ENCODE data around the gene KDM6B. TPM values are rescaled to one million over a fixed set of nuclear protein-coding genes. Genes with fewer than 3 reads are reported as not detected.

The KDM6B gene
- total and polyA plus RNA-seq, 4 donors: 2.5 to 11.5 (median 3.3) TPM

DNA sequence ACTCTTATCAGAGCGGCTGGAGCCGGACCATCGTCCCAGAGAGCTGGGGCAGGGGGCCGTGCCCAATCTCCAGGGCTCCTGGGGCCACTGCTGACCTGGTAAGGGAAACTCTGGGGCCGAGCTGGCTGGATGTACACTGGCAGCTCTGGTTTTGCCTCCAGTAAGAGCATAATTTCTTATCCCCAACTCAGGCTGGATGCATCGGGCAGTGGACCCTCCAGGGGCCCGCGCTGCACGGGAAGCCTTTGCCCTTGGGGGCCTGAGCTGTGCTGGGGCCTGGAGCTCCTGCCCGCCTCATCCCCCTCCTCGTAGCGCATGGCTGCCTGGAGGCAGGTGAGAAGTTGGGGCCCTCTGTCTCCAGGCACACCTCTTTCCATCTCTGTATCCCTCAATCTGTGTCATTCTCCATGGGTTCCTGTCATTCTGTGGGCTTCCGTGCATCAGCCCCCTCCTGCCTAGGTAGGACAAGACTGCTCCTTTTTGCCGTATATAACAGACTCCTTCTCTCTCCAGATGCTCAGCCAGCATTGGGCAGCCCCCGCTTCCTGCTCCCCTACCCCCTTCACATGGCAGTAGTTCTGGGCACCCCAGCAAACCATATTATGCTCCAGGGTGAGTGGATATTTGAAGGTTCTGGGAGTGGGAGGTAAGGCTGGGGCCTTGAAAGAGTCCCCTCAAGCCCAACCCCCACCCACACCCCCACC is 11.5 kb downstream of the KDM6B start (continued):
- TF ChIP-seq, protein P1, sequence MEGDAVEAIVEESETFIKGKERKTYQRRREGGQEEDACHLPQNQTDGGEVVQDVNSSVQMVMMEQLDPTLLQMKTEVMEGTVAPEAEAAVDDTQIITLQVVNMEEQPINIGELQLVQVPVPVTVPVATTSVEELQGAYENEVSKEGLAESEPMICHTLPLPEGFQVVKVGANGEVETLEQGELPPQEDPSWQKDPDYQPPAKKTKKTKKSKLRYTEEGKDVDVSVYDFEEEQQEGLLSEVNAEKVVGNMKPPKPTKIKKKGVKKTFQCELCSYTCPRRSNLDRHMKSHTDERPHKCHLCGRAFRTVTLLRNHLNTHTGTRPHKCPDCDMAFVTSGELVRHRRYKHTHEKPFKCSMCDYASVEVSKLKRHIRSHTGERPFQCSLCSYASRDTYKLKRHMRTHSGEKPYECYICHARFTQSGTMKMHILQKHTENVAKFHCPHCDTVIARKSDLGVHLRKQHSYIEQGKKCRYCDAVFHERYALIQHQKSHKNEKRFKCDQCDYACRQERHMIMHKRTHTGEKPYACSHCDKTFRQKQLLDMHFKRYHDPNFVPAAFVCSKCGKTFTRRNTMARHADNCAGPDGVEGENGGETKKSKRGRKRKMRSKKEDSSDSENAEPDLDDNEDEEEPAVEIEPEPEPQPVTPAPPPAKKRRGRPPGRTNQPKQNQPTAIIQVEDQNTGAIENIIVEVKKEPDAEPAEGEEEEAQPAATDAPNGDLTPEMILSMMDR (IDR thresholded peaks at IDR 0.05; ENCODE audit: low read depth, low read length, missing input control): no peak
- no peak for TF ChIP-seq TAF1 (conservative IDR thresholded peaks at IDR 0.05)
- no peak for TF ChIP-seq EGR1 (IDR thresholded peaks at IDR 0.05; ENCODE audit: low read depth in 2 of 2)
- TF ChIP-seq YY1 (IDR thresholded peaks at IDR 0.05): no peak
- TF ChIP-seq GABPA (IDR thresholded peaks at IDR 0.05 in 1 of 2, conservative IDR thresholded peaks at IDR 0.05 in 1 of 2): no peak
- no peak for TF ChIP-seq RXRA (IDR thresholded peaks at IDR 0.05)
- no peak for TF ChIP-seq JUND (IDR thresholded peaks at IDR 0.05)
- TF ChIP-seq RAD21 (IDR thresholded peaks at IDR 0.05): no peak

DNA sequence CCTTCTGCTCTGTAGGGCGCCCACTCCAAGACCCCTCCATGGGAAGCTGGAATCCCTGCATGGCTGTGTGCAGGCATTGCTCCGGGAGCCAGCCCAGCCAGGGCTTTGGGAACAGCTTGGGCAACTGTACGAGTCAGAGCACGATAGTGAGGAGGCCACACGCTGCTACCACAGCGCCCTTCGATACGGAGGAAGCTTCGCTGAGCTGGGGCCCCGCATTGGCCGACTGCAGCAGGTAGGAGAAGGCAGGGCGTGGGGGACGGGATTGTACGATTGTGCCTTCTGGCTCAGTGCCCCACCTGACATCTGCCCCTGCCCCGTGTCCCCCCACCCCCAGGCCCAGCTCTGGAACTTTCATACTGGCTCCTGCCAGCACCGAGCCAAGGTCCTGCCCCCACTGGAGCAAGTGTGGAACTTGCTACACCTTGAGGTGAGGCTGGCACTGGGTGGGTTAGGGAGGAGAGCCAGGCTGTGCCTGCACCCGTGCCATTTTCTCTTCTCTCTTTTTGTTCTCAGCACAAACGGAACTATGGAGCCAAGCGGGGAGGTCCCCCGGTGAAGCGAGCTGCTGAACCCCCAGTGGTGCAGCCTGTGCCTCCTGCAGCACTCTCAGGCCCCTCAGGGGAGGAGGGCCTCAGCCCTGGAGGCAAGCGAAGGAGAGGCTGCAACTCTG is 12.2 kb downstream of the KDM6B start:
- WGBS: 89% methylated on average over 22 of the region's 22 CpGs
- no peaks in the 10 kb centered on the region for H3K27me3 ChIP-seq (ENCODE audit: control insufficient read depth in 4 of 4, insufficient read depth in 4 of 4, low read length in 3 of 4)
- peaks cover 13 to 40% (median 20%) of the 10 kb centered on the region in 4 donors for H3K36me3 ChIP-seq (ENCODE audit: control insufficient read depth in 4 of 4, insufficient read depth in 3 of 4, low read depth in 1 of 4, low read length in 3 of 4)
- H3K27ac ChIP-seq (ENCODE audit: low read depth in 1 of 2, low read length in 2 of 2): no peak overlapping the region
- H3K9me3 ChIP-seq (ENCODE audit: control insufficient read depth in 4 of 4, low read length in 3 of 4): no peaks in the 10 kb centered on the region
- no peak overlapping the region for H3K9ac ChIP-seq (ENCODE audit: low read depth in 1 of 2, low read length in 2 of 2)
- TF ChIP-seq JUND (IDR thresholded peaks at IDR 0.05) (no peak), GABPA (IDR thresholded peaks at IDR 0.05 in 1 of 2, conservative IDR thresholded peaks at IDR 0.05 in 1 of 2) (no peak), RXRA (IDR thresholded peaks at IDR 0.05) (no peak), TAF1 (conservative IDR thresholded peaks at IDR 0.05) (no peak), EGR1 (IDR thresholded peaks at IDR 0.05; ENCODE audit: low read depth in 2 of 2) (no peak), FOXA1 (IDR thresholded peaks at IDR 0.05) (no peak), RAD21 (IDR thresholded peaks at IDR 0.05) (no peak), SP1 (IDR thresholded peaks at IDR 0.05) (no peak), HNF4G (IDR thresholded peaks at IDR 0.05) (no peak), HNF4A (conservative IDR thresholded peaks at IDR 0.05) (no peak), NR2F2 (IDR thresholded peaks at IDR 0.05) (no peak)
- TF ChIP-seq, protein P2, sequence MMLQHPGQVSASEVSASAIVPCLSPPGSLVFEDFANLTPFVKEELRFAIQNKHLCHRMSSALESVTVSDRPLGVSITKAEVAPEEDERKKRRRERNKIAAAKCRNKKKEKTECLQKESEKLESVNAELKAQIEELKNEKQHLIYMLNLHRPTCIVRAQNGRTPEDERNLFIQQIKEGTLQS (IDR thresholded peaks at IDR 0.05): no peak
- TF ChIP-seq, protein P3, sequence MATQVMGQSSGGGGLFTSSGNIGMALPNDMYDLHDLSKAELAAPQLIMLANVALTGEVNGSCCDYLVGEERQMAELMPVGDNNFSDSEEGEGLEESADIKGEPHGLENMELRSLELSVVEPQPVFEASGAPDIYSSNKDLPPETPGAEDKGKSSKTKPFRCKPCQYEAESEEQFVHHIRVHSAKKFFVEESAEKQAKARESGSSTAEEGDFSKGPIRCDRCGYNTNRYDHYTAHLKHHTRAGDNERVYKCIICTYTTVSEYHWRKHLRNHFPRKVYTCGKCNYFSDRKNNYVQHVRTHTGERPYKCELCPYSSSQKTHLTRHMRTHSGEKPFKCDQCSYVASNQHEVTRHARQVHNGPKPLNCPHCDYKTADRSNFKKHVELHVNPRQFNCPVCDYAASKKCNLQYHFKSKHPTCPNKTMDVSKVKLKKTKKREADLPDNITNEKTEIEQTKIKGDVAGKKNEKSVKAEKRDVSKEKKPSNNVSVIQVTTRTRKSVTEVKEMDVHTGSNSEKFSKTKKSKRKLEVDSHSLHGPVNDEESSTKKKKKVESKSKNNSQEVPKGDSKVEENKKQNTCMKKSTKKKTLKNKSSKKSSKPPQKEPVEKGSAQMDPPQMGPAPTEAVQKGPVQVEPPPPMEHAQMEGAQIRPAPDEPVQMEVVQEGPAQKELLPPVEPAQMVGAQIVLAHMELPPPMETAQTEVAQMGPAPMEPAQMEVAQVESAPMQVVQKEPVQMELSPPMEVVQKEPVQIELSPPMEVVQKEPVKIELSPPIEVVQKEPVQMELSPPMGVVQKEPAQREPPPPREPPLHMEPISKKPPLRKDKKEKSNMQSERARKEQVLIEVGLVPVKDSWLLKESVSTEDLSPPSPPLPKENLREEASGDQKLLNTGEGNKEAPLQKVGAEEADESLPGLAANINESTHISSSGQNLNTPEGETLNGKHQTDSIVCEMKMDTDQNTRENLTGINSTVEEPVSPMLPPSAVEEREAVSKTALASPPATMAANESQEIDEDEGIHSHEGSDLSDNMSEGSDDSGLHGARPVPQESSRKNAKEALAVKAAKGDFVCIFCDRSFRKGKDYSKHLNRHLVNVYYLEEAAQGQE (IDR thresholded peaks at IDR 0.05): no peak
- TF ChIP-seq, protein P4, sequence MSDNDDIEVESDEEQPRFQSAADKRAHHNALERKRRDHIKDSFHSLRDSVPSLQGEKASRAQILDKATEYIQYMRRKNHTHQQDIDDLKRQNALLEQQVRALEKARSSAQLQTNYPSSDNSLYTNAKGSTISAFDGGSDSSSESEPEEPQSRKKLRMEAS (IDR thresholded peaks at IDR 0.05): no peak
- TF ChIP-seq, protein P1 (IDR thresholded peaks at IDR 0.05; ENCODE audit: low read depth, low read length, missing input control): no peak
- TF ChIP-seq, protein P5, sequence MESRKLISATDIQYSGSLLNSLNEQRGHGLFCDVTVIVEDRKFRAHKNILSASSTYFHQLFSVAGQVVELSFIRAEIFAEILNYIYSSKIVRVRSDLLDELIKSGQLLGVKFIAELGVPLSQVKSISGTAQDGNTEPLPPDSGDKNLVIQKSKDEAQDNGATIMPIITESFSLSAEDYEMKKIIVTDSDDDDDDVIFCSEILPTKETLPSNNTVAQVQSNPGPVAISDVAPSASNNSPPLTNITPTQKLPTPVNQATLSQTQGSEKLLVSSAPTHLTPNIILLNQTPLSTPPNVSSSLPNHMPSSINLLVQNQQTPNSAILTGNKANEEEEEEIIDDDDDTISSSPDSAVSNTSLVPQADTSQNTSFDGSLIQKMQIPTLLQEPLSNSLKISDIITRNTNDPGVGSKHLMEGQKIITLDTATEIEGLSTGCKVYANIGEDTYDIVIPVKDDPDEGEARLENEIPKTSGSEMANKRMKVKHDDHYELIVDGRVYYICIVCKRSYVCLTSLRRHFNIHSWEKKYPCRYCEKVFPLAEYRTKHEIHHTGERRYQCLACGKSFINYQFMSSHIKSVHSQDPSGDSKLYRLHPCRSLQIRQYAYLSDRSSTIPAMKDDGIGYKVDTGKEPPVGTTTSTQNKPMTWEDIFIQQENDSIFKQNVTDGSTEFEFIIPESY (IDR thresholded peaks at IDR 0.05): no peak
- no peak for DNase-seq (ENCODE audit: low spot score)
- no peak overlapping the region for H3K4me3 ChIP-seq (ENCODE audit: low read depth in 1 of 3, low read length in 3 of 3)
- H3K4me1 ChIP-seq (ENCODE audit: control insufficient read depth in 4 of 4, insufficient read depth in 4 of 4, low read length in 3 of 4): peaks cover 0 to 21% (median 13%) of the 10 kb centered on the region in 4 donors

All from liver (tissue), 9 donors.